ENCODE data around the gene IFNGR1.

GRCh38 chr6:137202078-137202477 lies 17.1 kb downstream of the IFNGR1 start:
- TF ChIP-seq POLR2A (IDR thresholded peaks at IDR 0.05): no peak
- TF ChIP-seq, protein P1, sequence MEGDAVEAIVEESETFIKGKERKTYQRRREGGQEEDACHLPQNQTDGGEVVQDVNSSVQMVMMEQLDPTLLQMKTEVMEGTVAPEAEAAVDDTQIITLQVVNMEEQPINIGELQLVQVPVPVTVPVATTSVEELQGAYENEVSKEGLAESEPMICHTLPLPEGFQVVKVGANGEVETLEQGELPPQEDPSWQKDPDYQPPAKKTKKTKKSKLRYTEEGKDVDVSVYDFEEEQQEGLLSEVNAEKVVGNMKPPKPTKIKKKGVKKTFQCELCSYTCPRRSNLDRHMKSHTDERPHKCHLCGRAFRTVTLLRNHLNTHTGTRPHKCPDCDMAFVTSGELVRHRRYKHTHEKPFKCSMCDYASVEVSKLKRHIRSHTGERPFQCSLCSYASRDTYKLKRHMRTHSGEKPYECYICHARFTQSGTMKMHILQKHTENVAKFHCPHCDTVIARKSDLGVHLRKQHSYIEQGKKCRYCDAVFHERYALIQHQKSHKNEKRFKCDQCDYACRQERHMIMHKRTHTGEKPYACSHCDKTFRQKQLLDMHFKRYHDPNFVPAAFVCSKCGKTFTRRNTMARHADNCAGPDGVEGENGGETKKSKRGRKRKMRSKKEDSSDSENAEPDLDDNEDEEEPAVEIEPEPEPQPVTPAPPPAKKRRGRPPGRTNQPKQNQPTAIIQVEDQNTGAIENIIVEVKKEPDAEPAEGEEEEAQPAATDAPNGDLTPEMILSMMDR (IDR thresholded peaks at IDR 0.05): peak; percentile 40 to 52
